HG03097 (cell line): ENCODE measurements around the gene NNAT.
"Not testable (repeated sequence)": the region's sequence is repeated elsewhere in the genome, so short reads cannot be mapped to it uniquely, and the experiment has no call there.

Experiments
- ATAC-seq: cut with Tn5 transposase; IDR thresholded peaks from one replicate; pipeline ENCODE4 v1.9.1; 2021; ENCODE audit not compliant: unreplicated experiment, low FRiP score

NNAT gene

GRCh38 chr20:37538003-37538402 is 17.0 kb downstream of the NNAT start:
- ATAC-seq, result no peak

- no peak for ATAC-seq
These were observed 18.4 kb downstream of the NNAT start for GRCh38 chr20:37539424-37539823.

GRCh38 chr20:37540001-37540400 is 19.0 kb downstream of the NNAT start:
- no peak for ATAC-seq

- ATAC-seq, result not testable (repeated sequence)
These were observed 19.8 kb downstream of the NNAT start for GRCh38 chr20:37540838-37541237.

GRCh38 chr20:37541326-37541725 is 20.3 kb downstream of the NNAT start:
- no peak for ATAC-seq

- no peak for ATAC-seq
These were observed 21.2 kb downstream of the NNAT start for GRCh38 chr20:37542281-37542680.

- ATAC-seq, result no peak
These were observed 22.8 kb downstream of the NNAT start for GRCh38 chr20:37543828-37544227.

GRCh38 chr20:37544386-37544785 is 23.3 kb downstream of the NNAT start:
- ATAC-seq, result no peak

- no peak for ATAC-seq
These were observed 24.5 kb downstream of the NNAT start for GRCh38 chr20:37545516-37545915.

GRCh38 chr20:37547912-37548311 is 26.9 kb downstream of the NNAT start:
- no peak for ATAC-seq

- ATAC-seq, result not testable (repeated sequence)
These were observed 29.3 kb downstream of the NNAT start for GRCh38 chr20:37550101-37550920.

- not testable (repeated sequence) for ATAC-seq
These were observed 30.6 kb downstream of the NNAT start for GRCh38 chr20:37551660-37552059.

- no peak for ATAC-seq
These were observed 31.4 kb downstream of the NNAT start for GRCh38 chr20:37552415-37552814.

- not testable (repeated sequence) for ATAC-seq
These were observed 33.8 kb downstream of the NNAT start for GRCh38 chr20:37554721-37555298.

GRCh38 chr20:37556538-37556937 is 35.5 kb downstream of the NNAT start:
- no peak for ATAC-seq

GRCh38 chr20:37558306-37558705 is 37.3 kb downstream of the NNAT start:
- ATAC-seq, result no peak

GRCh38 chr20:37558779-37559178 is 37.7 kb downstream of the NNAT start:
- no peak for ATAC-seq

GRCh38 chr20:37559312-37560027 is 38.4 kb downstream of the NNAT start:
- no peak for ATAC-seq

GRCh38 chr20:37560629-37561028 is 39.6 kb downstream of the NNAT start:
- no peak for ATAC-seq

- no peak for ATAC-seq
These were observed 41.8 kb downstream of the NNAT start for GRCh38 chr20:37562695-37563480.

- no peak for ATAC-seq
These were observed 43.0 kb downstream of the NNAT start for GRCh38 chr20:37564016-37564387.
